Measurements from ENCODE around the gene BIK. TPM values are rescaled to one million over a fixed set of nuclear protein-coding genes. Genes with fewer than 3 reads are reported as not detected.
A peak's percentile ranks its signal among the peaks of the same experiment; 100 is the strongest.

The BIK gene
- total RNA-seq = under 1 TPM in 5 of 10 donors, not detected in 5; 0.32 to 0.81 (median 0.57) TPM
- polyA plus RNA-seq = under 1 TPM; 0.28 to 0.88 TPM
- long read RNA-seq, donor 1 = 0 reads
- long read RNA-seq, donor 2 = 0 reads
- long read RNA-seq, donor 3 = 0 reads

DNA sequence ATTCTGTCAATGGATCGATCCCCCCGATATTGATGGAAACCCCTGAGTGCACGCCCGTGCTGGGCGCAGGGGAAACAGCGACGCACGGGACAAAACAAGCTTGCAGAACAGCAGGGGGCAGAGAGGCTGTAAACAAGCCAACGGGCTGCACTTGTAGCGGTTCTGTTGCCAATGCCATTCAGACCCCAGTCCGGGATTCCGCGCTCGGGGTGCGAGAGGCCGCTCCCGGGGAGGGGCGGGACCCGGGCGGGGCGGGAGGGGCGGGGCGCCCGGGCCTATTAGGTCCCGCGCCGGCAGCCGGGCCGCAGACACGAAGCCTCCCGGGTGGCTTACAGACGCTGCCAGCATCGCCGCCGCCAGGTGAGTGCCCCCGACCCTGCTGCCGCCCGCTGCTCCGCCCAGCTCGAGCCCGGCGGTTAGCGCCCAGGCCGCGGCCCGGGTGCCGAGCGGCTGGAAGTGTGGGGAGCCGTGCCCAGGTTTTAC, at the start of gene BIK:
Gene BIK (plus strand): TSS at position 307 of the 483 bp plus-strand sequence. CDS start 13,273 bp downstream, outside the sequence.
- TF ChIP-seq, protein P1, sequence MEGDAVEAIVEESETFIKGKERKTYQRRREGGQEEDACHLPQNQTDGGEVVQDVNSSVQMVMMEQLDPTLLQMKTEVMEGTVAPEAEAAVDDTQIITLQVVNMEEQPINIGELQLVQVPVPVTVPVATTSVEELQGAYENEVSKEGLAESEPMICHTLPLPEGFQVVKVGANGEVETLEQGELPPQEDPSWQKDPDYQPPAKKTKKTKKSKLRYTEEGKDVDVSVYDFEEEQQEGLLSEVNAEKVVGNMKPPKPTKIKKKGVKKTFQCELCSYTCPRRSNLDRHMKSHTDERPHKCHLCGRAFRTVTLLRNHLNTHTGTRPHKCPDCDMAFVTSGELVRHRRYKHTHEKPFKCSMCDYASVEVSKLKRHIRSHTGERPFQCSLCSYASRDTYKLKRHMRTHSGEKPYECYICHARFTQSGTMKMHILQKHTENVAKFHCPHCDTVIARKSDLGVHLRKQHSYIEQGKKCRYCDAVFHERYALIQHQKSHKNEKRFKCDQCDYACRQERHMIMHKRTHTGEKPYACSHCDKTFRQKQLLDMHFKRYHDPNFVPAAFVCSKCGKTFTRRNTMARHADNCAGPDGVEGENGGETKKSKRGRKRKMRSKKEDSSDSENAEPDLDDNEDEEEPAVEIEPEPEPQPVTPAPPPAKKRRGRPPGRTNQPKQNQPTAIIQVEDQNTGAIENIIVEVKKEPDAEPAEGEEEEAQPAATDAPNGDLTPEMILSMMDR (IDR thresholded peaks at IDR 0.05) = peak in 5 of 9 donors; percentile 21 to 49 (median 44)
- Histone ChIP-seq H3K9me3 (no peaks in the 10 kb centered on the region), H3K27ac (peak within 1 kb of the TSS in 1 of 10 donors; percentile 44), H3K36me3 (no peaks in the 10 kb centered on the region), H3K4me1 (peaks cover 9 to 26% (median 16%) of the 10 kb centered on the region in 9 donors), H3K27me3 (peaks cover 0 to 54% (median 33%) of the 10 kb centered on the region in 7 donors), H3K4me3 (peak within 1 kb of the TSS; percentile 31 to 70 (median 58))
- DNase-seq (peak in 1 of 2 donors; percentile 38), ATAC-seq (peak; percentile 42 to 69 (median 56))
- WGBS, 2 donors = 0 to 1% methylated on average over 45 to 49 of the region's 49 CpGs
- intact Hi-C loops (cut with DNase I) = loop anchor here in 1 of 10 donors (1.0 kb wide), 1 partner anchor 32 kb away; no protein-coding TSS in a partner anchor

- peak in 5 of 8 donors; percentile 60 to 83 (median 70) for ATAC-seq
- peaks cover 0 to 81% (median 22%) of the 10 kb centered on the region in 9 donors for H3K36me3 ChIP-seq
- WGBS, 2 donors = 69% methylated on average over 7 of the region's 7 CpGs
Measured at GRCh38 chr22:43066134-43066533, 44.4 kb upstream of the BIK start.

DNA sequence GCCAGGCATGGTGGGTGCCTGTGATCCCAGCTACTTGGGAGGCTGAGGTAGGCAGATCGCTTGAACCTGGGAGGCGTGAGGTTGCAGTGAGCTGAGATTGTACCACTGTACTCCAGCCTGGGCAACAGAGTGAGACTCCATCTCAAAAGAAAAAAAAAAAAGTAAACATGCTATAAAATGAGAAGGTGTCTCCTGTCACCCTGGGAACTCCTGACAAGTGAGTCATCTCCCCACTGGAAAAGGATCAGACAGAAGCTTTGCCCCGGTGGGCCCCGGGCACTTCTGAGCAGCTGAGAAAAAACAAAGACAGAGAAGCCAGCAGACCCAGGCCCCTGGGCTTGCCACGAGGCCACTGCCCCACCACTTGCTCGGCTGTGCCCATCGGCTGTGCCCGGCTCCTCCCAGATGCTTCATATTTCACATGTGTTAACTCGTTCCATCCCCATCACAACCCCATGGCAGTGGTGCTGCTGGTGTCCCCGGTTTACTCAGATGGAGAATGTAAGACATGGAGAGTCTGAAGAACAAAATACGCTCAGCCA, 43.6 kb upstream of the BIK start:
- peaks cover 0 to 81% (median 22%) of the 10 kb centered on the region in 9 donors for H3K36me3 ChIP-seq
- intact Hi-C loops (cut with DNase I) = no loop called here
- no peak for ATAC-seq

More at GRCh38 chr22:43066134-43066533, 44.4 kb upstream of the BIK start:
- Histone ChIP-seq H3K9me3 (no peaks in the 10 kb centered on the region), H3K4me3 (no peak overlapping the region), H3K27ac (no peak overlapping the region), H3K4me1 (peaks cover 0 to 3% (median 0%) of the 10 kb centered on the region in 9 donors), H3K27me3 (no peaks in the 10 kb centered on the region)
- peak; percentile 13 to 37 for DNase-seq
- intact Hi-C loops (cut with DNase I) = no loop called here
- TF ChIP-seq, protein P1 (IDR thresholded peaks at IDR 0.05) = no peak

More for the DNA sequence above, 43.6 kb upstream of the BIK start:
- DNase-seq = no peak
- TF ChIP-seq, protein P1 (IDR thresholded peaks at IDR 0.05) = no peak
- no peak overlapping the region for H3K27ac ChIP-seq
- peaks cover 0 to 3% (median 0%) of the 10 kb centered on the region in 9 donors for H3K4me1 ChIP-seq
- H3K9me3 ChIP-seq = no peaks in the 10 kb centered on the region
- no peaks in the 10 kb centered on the region for H3K27me3 ChIP-seq
- WGBS, 2 donors = 89 to 90% methylated on average over 11 of the region's 11 CpGs
- H3K4me3 ChIP-seq = no peak overlapping the region

Data from heart right ventricle (tissue), 16 donors.